ENCODE results near the gene SEPTIN5.
"Not testable (repeated sequence)": the region's sequence is repeated elsewhere in the genome, so short reads cannot be mapped to it uniquely, and the experiment has no call there.

SEPTIN5 gene

DNA sequence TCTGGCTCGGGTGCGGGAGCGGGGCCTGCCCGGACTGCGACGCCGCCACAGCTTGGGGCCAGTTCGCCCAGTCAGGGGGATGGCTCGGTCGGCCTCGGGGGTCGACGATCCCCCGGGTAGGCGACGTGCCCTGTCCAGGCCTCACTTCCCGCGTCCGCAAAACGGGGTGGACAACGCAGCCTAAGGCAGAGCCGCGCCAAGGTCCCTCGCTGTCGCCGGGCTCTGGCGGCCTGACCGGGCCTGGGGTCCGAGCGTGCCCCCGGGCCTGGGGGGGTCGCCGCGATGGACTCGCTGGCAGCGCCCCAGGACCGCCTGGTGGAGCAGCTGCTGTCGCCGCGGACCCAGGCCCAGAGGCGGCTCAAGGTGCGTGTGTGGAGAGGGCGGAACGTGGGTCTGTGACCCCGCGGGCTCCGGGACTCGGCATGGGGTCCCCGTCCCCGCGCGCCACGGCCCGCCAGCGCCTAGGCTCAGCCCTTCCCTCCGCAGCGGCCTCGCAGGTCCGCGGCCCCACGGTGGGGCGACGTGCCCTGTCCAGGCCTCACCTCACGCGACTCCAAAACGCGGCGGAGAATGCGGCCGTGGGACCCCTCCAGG, 4.2 kb downstream of the SEPTIN5 start:
- no peak for DNase-seq (ENCODE audit: extremely low spot score, insufficient read length, low read depth)
- no peak for FAIRE-seq

DNA sequence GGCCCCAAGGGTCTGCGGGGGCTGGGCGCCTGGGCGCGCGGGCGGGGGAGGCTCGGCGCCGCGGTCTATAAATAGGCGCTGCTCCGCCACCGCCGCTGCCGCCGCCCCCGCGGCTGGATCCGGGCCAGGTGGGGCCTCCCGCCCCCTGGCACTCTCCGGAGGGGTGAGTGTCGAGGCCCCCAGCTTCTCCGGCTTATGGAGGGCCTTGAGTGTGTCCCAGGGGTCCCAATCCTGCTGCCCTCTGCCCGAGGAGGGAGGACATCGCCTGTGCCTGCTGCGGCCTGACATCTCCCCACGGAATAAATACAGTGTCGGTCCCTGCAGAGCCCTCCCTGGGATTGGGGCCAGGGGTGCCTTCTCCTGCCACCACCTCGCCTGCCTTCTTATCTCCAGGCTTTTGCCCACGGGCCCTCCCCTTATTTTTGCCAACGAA, 4.8 kb downstream of the SEPTIN5 start:
- FAIRE-seq (no peak), DNase-seq (ENCODE audit: extremely low spot score, insufficient read length, low read depth) (no peak)

DNA sequence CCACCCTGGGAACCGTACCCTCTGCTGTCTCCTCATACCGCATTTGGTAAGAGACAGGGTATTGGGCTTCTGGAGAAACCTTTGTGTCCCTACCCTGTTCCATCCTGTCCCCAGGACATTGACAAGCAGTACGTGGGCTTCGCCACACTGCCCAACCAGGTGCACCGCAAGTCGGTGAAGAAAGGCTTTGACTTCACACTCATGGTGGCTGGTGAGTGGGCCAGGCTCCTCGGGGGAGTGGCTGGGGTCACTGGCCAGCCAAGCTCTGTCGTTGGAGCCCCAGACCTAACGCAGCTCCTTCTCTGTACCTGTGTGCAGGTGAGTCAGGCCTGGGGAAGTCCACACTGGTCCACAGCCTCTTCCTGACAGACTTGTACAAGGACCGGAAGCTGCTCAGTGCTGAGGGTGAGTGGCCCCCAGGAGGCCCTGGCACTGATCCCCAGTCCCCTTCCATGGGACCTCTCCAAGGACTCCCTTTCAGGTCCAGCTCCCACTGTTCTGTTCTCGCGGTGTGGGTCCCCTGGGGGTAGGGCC, 5.3 kb downstream of the SEPTIN5 start:
- no peak for DNase-seq (ENCODE audit: extremely low spot score, insufficient read length, low read depth)
- FAIRE-seq, result no peak

DNA sequence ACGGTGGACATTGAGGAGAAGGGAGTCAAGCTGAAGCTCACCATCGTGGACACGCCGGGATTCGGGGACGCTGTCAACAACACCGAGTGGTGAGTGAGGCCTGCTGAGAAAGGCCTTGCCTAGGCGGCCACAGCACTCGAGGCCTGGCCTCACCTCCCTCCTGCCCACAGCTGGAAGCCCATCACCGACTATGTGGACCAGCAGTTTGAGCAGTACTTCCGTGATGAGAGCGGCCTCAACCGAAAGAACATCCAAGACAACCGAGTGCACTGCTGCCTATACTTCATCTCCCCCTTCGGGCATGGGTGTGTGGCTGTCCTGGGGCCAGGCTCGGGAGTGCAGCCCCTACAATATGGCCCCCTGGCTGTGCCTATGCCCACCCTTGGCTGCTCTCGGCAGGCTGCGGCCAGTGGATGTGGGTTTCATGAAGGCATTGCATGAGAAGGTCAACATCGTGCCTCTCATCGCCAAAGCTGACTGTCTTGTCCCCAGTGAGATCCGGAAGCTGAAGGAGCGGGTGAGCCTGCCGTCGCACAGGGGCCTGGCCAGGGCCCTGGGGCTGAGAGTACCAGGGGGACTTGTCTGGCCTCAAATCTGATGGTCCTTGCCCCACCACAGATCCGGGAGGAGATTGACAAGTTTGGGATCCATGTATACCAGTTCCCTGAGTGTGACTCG, 6.0 kb downstream of the SEPTIN5 start:
- DNase-seq (ENCODE audit: extremely low spot score, insufficient read length, low read depth), result no peak
- FAIRE-seq, result no peak

DNA sequence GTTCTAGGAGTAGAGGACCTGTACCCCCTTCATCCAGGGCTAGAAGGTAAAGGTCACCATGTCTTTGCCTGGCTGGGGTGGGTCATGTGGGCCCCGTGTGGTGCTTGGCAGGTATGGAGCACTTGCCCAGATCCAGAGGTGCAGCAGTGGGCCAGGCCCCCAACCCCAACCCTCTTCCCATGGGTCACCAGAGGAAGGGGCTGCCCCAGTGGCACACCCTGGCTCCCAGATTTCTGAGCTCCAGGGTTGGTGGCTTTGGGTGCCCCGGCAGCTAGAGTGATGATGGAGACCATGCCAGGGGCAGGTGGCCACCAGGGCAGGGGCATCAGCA, 6.7 kb downstream of the SEPTIN5 start:
- DNase-seq (ENCODE audit: extremely low spot score, insufficient read length, low read depth) (no peak), FAIRE-seq (no peak)

DNA sequence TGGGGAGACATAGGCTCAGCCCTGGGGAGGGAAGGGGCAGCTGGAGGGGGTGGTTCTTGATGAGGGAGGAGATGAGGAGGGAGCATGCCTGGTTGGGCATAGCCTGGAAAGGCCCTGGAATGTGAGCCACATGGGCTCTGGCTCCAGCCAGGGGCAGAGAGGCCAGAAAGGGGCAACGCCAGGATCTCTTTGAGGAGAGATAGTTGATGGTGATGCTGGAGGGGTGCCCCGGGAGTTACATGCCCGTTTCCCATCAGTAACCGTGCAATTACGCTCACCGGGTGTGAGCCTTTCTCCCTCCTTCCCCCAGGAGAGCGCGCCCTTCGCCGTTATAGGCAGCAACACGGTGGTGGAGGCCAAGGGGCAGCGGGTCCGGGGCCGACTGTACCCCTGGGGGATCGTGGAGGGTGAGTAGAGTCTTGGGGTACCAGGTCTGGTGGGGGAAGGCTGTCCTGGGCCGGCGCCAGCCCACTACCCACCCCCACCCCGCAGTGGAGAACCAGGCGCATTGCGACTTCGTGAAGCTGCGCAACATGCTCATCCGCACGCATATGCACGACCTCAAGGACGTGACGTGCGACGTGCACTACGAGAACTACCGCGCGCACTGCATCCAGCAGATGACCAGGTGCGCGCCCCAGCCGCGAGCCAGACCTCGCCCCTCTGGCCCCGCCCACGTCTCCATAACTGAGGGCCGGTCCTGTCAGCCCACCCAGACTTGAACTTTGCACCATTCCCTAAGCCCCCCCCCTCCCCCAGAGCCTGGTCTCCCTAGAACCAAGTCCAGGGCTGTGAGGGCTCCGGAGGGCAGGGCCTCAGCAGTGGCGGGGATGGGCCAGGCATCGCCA, 7.3 kb downstream of the SEPTIN5 start:
- DNase-seq (ENCODE audit: extremely low spot score, insufficient read length, low read depth) (no peak), FAIRE-seq (no peak)

DNA sequence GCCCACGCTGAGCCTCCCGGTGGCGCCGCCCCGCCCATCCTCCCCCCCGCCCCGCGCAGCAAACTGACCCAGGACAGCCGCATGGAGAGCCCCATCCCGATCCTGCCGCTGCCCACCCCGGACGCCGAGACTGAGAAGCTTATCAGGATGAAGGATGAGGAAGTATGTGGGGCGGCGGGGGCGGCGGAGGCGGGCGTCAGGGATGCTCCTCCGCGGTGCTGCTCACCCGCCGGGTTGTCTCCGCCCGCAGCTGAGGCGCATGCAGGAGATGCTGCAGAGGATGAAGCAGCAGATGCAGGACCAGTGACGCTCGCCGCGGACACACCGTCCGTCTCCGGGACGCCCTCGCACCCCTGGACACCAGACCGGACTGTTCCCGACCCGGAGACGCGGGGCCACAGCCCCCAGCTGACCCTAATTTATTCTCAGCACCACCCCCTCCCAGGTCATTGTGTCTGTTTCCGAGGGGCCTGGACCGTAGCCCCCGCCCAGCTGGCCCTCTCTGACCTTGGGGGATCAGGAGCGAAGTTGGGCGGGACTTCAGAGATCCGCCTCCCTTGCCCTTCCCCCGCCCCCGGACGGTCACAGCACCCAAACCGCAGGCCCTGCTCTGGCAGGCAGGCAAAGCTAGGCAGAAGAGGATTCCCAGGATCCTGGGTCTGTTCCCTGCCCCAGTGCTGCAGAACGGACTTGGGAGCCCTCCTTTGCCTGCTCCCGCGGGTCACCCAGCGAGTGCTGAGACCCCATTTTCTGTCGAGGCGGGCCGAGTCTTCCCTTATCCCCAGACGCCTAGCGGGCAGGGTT, 8.1 kb downstream of the SEPTIN5 start:
- no peak for FAIRE-seq

DNA sequence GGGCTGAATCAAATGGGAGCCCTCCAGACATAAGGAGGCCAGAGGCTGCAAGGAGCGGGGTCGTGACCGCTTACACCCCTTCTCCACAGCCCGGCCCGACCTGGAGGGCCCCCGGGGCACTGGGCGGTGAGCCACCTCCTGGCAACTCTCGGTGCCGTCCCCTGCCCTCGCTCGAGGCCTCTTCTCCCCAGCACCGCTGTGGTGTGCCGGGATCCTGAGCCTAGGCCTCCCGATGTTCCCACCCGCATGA, 8.6 kb downstream of the SEPTIN5 start:
- DNase-seq (ENCODE audit: extremely low spot score, insufficient read length, low read depth) (no peak), FAIRE-seq (no peak)

More for the DNA sequence above, 8.1 kb downstream of the SEPTIN5 start:
- no peak for DNase-seq (ENCODE audit: extremely low spot score, insufficient read length, low read depth)

DNA sequence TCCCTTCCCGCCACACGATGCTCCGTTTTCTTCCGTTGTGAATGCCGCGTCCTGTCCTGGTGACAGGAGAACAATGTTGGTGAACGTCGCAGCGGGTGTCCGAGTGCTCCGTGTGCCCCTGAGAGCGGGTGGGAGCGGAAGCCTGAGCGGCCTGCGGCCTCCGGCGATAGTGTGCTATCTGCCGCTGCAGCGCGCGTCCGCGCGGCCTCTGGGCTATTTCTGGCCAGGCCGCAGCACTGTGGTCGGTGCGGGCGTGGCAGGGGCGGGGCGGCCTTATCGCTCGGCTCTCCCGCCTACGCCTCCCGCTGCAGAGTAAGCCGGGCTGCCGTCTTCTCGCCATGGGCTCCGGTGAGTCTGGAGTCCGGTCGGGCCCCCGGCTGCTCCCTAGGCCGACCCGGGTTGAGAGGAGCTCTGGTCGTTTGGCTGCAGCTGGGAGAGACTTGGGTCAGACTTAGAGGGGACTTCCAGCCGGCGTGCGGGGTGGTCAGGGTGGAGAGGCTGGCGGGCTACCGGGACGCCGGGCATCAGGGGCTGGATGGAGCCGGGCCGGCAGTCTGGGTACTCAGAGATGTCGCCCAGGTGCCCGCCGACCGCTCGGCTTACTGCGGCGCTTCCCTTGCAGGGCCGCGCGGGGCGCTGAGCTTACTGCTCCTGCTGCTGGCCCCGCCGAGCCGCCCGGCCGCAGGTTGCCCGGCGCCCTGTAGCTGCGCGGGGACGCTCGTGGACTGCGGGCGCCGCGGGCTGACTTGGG, 9.1 kb downstream of the SEPTIN5 start, which contains the start of gene GP1BB:
Gene GP1BB (plus strand): TSS at position 308 of the 751 bp plus-strand sequence. CDS start 31 bp downstream, at position 339.
- FAIRE-seq (no peak), DNase-seq (ENCODE audit: extremely low spot score, insufficient read length, low read depth) (no peak)

DNA sequence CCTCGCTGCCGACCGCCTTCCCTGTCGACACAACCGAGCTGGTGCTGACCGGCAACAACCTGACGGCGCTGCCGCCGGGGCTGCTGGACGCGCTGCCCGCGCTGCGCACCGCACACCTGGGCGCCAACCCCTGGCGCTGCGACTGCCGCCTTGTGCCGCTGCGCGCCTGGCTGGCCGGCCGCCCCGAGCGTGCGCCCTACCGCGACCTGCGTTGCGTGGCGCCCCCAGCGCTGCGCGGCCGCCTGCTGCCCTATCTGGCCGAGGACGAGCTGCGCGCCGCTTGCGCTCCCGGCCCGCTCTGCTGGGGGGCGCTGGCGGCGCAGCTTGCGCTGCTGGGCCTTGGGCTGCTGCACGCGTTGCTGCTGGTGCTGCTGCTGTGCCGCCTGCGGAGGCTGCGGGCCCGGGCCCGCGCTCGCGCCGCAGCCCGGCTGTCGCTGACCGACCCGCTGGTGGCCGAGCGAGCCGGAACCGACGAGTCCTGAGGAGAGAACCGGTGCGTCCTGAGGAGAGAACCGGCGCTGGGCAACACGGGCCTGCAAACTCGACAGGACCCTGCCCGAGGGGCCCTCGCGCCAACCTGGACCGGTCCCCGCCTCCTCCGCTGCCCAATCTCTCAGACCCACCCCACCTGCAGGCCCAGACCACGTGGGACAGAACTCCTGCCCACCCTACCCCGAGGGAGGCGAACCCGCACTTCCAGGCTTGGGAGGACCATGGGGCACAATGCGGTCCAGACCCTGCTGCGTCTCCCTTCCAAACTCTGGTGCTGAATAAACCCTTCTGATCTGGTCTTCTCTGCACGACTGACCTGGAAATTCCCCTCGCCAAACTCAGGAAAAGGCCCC, 9.9 kb downstream of the SEPTIN5 start:
- FAIRE-seq (no peak), DNase-seq (ENCODE audit: extremely low spot score, insufficient read length, low read depth) (no peak)

DNA sequence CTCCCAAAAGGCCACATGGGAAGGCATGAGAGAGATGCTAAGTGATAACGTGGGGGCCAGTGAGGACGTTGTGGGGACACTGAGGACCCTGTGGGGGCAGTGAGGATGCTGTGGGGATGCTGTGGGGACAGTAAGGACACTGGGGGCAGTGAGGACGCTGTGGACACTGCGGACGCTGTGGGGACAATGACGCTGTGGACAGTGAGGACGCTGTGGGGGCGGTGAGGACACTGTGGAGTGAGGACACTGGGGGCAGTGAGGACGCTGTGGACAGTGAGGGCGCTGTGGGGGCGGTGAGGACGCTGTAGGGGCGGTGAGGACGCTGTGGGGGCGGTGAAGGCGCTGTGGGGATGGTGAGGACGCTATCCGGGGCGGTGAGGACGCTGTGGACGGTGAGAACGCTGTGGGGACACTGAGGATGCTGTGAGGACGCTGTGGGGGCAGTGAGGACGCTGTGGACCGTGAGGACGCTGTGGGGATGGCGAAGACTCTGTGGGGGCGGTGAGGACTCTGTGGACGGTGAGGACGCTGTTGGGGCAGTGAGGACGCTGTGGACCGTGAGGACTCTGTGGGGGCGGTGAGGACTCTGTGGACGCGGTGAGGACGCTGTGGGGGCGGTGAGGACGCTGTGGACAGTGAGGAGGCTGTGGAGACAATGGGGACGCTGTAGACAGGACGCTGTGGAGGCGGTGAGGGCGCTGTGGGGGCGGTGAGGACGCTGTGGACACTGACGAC, 10.8 kb downstream of the SEPTIN5 start:
- FAIRE-seq (no peak), DNase-seq (ENCODE audit: extremely low spot score, insufficient read length, low read depth) (no peak)

DNA sequence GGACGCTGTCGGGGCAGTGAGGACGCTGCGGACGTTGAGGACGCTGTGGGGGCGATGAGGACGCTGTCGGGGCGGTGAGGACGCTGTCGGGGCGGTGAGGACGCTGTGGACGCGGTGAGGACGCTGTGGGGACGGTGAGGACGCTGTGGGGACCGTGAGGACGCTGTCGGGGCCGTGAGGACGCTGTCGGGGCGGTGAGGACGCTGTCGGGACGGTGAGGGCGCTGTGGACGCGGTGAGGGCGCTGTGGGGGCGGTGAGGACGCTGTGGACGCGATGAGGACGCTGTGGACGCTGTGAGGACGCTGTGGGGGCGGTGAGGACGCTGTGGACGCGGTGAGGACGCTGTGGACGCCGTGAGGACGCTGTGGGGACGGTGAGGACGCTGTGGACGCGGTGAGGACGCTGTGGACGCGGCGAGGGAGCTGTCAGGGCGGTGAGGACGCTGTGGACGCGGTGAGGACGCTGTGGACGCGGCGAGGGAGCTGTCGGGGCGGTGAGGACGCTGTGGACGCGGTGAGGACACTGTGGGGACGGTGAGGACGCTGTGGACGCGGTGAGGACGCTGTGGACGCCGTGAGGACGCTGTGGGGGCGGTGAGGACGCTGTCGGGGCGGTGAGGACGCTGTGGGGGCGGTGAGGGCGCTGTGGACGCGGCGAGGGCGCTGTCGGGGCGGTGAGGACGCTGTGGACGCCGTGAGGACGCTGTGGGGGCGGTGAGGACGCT, 11.9 kb downstream of the SEPTIN5 start:
- not testable (repeated sequence) for DNase-seq (ENCODE audit: extremely low spot score, insufficient read length, low read depth); FAIRE-seq

DNA sequence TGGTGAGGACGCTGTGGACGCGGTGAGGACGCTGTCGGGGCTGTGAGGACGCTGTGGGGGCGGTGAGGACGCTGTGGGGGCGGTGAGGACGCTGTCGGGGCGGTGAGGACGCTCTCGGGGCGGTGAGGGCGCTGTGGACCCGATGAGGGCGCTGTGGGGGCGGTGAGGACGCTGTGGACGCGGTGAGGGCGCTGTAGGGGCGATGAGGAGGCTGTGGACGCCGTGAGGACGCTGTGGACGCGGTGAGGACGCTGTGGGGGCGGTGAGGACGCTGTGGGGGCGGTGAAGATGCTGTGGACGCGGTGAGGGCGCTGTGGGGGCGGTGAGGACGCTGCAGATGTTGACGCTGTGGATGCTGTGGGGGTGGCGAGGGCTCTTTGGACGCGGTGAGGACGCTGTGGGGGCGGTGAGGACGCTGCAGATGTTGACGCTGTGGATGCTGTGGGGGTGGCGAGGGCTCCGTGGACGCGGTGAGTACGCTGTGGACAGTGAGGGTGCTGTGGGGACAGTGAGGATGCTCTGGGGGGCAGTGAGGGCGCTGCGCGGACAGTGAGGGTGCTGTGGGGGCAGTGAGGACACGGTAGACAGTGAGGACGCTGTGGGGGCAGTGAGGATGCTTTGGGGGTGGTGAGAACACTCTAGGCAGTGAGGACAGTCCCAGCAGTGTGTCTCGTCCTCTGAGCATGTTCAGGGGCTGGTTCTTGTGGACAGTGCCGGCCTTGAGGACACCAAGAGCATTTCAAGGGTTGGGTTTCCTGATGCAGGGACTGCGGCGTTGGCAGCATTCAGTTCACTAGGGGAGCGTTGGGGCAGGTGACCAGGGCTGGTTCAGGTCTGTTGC, 13.2 kb downstream of the SEPTIN5 start:
- DNase-seq (ENCODE audit: extremely low spot score, insufficient read length, low read depth) (no peak), FAIRE-seq (no peak)

DNA sequence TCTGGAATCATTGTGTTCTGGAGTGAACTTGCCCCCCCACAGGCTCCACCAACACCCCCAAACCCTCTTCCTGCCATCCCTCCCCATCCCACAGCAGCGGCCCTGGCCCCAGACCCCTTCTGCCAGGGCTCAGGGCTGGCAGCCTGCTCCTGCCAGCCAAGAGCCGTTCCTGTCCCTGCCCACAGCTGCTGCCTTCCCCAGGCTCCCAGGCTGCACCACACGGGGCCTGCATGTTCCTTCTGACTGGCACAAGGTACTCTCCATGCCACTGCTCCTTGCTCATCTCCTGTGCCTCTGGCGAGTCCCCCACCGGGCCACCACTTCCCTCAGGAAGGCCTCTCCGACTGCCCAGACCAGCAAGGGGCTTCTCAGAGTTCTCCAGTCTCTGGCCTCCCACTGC, 14.0 kb downstream of the SEPTIN5 start:
- no peak for FAIRE-seq
- no peak for DNase-seq (ENCODE audit: extremely low spot score, insufficient read length, low read depth)

DNA sequence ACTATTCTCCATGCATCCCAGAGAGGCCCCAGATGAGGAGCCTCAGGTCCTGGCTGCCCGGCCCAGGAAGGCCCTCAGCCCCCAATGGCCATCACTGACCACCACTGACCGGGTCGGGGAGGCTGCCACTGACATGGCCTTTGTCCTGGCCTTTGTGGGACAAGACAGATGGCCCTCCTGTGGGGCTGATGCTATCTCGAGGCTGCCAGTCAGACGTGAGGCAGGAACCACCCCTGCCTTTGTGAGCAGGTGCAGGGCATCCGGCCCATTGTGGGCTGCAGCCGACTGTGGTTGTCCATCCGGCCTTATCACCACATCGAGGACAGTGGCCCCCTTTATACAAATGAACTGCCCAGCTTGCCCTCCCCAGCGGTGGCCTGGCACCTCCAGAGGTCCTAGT, 14.5 kb downstream of the SEPTIN5 start:
- no peak for DNase-seq (ENCODE audit: extremely low spot score, insufficient read length, low read depth)
- no peak for FAIRE-seq

DNA sequence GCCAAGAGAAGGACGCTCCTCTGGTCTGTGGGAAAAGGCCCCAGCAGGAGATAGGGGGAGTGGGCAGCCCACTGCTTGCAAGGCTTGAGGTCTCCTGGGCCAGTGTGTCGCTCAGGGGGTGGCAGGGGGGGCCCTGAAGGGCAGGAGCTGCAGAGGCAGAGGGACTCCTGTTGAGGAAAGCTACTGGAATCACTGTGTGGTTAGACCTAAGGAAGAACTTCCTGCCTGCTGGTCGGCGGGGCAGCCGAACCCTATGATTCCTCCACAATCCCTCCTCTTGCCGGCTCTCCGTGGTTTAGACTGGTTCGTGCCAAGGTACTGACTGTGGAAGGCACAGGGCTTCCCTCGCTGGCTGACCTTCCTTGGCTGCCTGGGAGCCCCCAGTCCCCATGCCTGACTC, 15.2 kb downstream of the SEPTIN5 start:
- no peak for FAIRE-seq

DNA sequence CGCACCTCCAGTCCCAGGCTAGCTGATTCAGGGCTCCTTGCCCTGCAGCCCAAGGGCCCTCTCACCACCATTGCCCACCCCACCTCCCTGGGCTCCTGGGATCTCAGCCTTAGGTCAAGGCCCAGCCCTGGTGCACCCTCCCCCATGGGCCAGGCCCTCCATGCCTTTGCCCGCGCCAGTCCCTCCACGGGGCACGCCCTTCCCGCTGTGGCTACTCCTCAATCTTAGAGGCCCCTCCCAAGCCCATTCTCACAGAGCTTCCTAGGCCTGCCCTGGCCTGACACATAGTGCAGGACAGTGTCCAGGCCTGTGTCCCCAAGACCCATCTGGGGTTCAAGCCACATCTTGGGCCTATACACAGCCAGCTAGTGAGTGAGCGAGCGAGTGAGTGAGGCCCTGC, 15.9 kb downstream of the SEPTIN5 start:
- FAIRE-seq (no peak), DNase-seq (ENCODE audit: extremely low spot score, insufficient read length, low read depth) (no peak)

More for the DNA sequence above, 15.2 kb downstream of the SEPTIN5 start:
- DNase-seq (ENCODE audit: extremely low spot score, insufficient read length, low read depth), result no peak

Data from GM18507 (cell line).